GM23248 (cell line): ENCODE results near the gene SHC1.

Experiments
- EZH2 ChIP-seq: fragments of 200-600 bp; sonication (generic); IDR thresholded peaks from 2 replicates; pipeline ENCODE4 v1.6.1; 2018; ENCODE audit warnings: antibody characterized with exemption, mild to moderate bottlenecking; ENCODE audit not compliant: insufficient read depth, poor library complexity, severe bottlenecking
- EZH2phosphoT487 ChIP-seq: fragments of 200-600 bp; sonication (generic); IDR thresholded peaks from 2 replicates; pipeline ENCODE4 v1.6.1; 2018; ENCODE audit warnings: antibody characterized with exemption, moderate library complexity, mild to moderate bottlenecking, low read depth; ENCODE audit not compliant: insufficient read depth

DNA sequence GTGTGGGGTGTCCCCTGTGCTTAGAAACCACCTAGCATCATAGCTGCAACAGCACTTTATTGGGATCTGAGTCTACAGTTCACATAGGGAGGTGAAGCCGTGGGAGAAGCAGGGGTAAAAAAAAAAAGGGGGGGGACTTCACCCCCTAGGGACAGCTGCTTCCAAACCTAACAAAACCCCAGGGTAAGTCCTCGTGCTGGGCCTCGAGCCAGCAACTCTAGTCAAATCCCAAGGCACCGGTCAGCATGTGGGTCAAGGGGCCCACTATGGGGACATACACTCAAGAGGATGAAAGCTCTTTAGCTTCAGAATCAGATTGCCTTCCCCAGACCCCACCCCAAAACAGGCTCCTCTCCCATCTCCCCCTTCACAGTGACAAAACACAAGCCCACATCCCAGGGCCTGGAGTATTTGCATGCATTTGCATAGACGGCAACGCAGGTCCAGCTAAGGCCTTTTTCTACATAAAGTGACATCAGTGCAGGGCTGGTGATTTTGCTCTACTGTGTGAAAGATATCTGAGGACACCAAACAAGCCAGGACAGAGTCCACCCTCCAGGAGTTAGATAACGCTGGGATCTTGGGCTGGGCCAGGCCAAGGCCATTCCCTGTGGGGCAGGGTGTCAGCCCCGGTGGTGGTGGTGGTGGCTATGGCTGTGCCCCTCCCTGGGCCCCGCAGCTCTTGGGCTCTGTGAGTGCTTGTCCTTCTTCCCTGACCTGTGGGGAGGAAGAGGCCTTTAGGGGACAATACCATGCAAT, 26.0 kb downstream of the SHC1 start:
- TF ChIP-seq EZH2 (no peak), EZH2phosphoT487 (no peak)
